NCI-H524 treated with DMSO at 0.1 percent for 48 hours (cell line): ENCODE data around the gene SLAMF1.
"Not testable (repeated sequence)": the region's sequence is repeated elsewhere in the genome, so short reads cannot be mapped to it uniquely, and the experiment has no call there.

Experiments
- DNase-seq: peaks from one replicate; lab custom pipeline; 2025; lab: John Stamatoyannopoulos, UW

The SLAMF1 gene

GRCh38 chr1:160640359-160641123 is 6.3 kb downstream of the SLAMF1 start:
- DNase-seq, result no peak

GRCh38 chr1:160639652-160640051 is 7.2 kb downstream of the SLAMF1 start:
- DNase-seq, result no peak

- no peak for DNase-seq
Measured at GRCh38 chr1:160638926-160639325, 7.9 kb downstream of the SLAMF1 start.

- no peak for DNase-seq
Measured at GRCh38 chr1:160638540-160638857, 8.3 kb downstream of the SLAMF1 start.

- DNase-seq, result no peak
Measured at GRCh38 chr1:160637821-160638539, 8.9 kb downstream of the SLAMF1 start.

GRCh38 chr1:160637065-160637464 is 9.8 kb downstream of the SLAMF1 start:
- DNase-seq, result no peak

- DNase-seq, result no peak
Measured at GRCh38 chr1:160636547-160636946, 10.3 kb downstream of the SLAMF1 start.

GRCh38 chr1:160636076-160636475 is 10.8 kb downstream of the SLAMF1 start:
- no peak for DNase-seq

- no peak for DNase-seq
Measured at GRCh38 chr1:160634543-160635491, 12.0 kb downstream of the SLAMF1 start.

- no peak for DNase-seq
Measured at GRCh38 chr1:160633330-160633903, 13.4 kb downstream of the SLAMF1 start.

GRCh38 chr1:160631983-160632625 is 14.7 kb downstream of the SLAMF1 start:
- DNase-seq, result no peak

GRCh38 chr1:160630523-160631451 is 16.1 kb downstream of the SLAMF1 start:
- no peak for DNase-seq

- no peak for DNase-seq
Measured at GRCh38 chr1:160629286-160630210, 17.3 kb downstream of the SLAMF1 start.

- DNase-seq, result no peak
Measured at GRCh38 chr1:160628799-160629263, 18.0 kb downstream of the SLAMF1 start.

- not testable (repeated sequence) for DNase-seq
Measured at GRCh38 chr1:160627677-160628289, 19.1 kb downstream of the SLAMF1 start.

- DNase-seq, result no peak
Measured at GRCh38 chr1:160626509-160627342, 20.1 kb downstream of the SLAMF1 start.

- DNase-seq, result no peak
Measured at GRCh38 chr1:160625725-160626498, 20.9 kb downstream of the SLAMF1 start.
